Rectal smooth muscle tissue (tissue), 1 donor: ENCODE measurements around the gene PHACTR3.

Source experiments
- H3K27ac ChIP-seq: one replicate; pipeline ENCODE4 v1.7.0; 2013; ENCODE audit warnings: low read depth, low read length, inconsistent platforms
- H3K27me3 ChIP-seq: one replicate; pipeline ENCODE4 v1.7.0; 2013; ENCODE audit warnings: low read length; ENCODE audit not compliant: control insufficient read depth, insufficient read depth
- H3K36me3 ChIP-seq: one replicate; pipeline ENCODE4 v1.7.0; 2013; ENCODE audit warnings: low read length; ENCODE audit not compliant: control insufficient read depth, insufficient read depth
- H3K4me1 ChIP-seq: one replicate; pipeline ENCODE4 v1.7.0; 2013; ENCODE audit warnings: low read length; ENCODE audit not compliant: control insufficient read depth, insufficient read depth
- H3K4me3 ChIP-seq: one replicate; pipeline ENCODE4 v1.7.0; 2013; ENCODE audit warnings: low read length
- H3K9ac ChIP-seq: one replicate; pipeline ENCODE4 v1.7.0; 2013; ENCODE audit warnings: low read length

Gene PHACTR3

DNA sequence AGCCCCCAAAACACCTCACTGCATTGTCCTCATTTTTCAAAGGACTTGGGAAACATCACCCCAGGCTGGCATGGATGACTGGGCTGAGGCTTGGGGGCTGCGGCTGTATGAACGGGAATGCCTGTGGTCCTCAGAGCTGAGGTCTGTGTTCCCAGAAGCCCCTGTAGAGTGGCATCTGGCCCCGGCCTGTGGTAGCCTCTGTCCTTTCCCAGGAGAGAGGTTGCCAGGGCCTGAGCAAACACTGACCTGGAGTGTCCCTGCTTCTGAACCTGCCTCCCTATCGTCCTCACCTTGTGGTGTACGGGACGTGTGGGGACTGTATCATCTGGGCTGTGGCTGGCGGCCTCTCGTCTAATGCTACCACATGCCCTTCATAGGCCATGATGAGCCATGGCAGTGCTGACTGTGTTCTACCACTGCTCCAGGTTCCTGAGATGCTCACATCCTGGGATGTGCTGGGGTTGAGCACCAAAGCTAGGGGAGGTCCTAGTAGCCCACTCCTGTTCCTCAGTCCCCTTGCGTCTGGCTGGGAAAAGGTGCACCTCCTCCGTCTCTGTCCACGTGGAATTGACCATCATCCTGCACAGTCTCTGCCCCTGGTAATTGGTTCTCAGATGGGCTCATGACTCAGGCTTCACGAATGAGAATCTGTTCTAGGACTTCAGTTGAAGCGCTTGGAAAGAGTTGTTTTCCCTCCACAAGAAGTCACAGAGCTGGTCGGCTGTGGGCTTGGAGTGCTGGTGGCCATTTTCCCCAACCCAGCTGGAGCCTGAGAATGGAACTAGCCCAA is 27.6 kb downstream of the PHACTR3 start:
- no peaks in the 10 kb centered on the region for H3K4me1 ChIP-seq
- H3K27me3 ChIP-seq, result peaks cover 2% of the 10 kb centered on the region
- H3K4me3 ChIP-seq, result no peak overlapping the region
- no peak overlapping the region for H3K27ac ChIP-seq
- H3K9ac ChIP-seq, result no peak overlapping the region
- no peaks in the 10 kb centered on the region for H3K36me3 ChIP-seq

- H3K4me1 ChIP-seq, result no peaks in the 10 kb centered on the region
- H3K9ac ChIP-seq, result no peak overlapping the region
- no peak overlapping the region for H3K4me3 ChIP-seq
- H3K36me3 ChIP-seq, result no peaks in the 10 kb centered on the region
- no peak overlapping the region for H3K27ac ChIP-seq
- peaks cover 2% of the 10 kb centered on the region for H3K27me3 ChIP-seq
Measured at GRCh38 chr20:59632541-59633113, 28.3 kb downstream of the PHACTR3 start.

- no peak overlapping the region for H3K27ac ChIP-seq
- H3K4me1 ChIP-seq, result no peaks in the 10 kb centered on the region
- no peaks in the 10 kb centered on the region for H3K36me3 ChIP-seq
- no peak overlapping the region for H3K4me3 ChIP-seq
- H3K27me3 ChIP-seq, result peaks cover 2% of the 10 kb centered on the region
- no peak overlapping the region for H3K9ac ChIP-seq
Measured at GRCh38 chr20:59633656-59634251, 29.4 kb downstream of the PHACTR3 start.

- no peaks in the 10 kb centered on the region for H3K4me1 ChIP-seq
- H3K9ac ChIP-seq, result no peak overlapping the region
- no peak overlapping the region for H3K27ac ChIP-seq
Measured at GRCh38 chr20:59634435-59635005, 30.2 kb downstream of the PHACTR3 start.

DNA sequence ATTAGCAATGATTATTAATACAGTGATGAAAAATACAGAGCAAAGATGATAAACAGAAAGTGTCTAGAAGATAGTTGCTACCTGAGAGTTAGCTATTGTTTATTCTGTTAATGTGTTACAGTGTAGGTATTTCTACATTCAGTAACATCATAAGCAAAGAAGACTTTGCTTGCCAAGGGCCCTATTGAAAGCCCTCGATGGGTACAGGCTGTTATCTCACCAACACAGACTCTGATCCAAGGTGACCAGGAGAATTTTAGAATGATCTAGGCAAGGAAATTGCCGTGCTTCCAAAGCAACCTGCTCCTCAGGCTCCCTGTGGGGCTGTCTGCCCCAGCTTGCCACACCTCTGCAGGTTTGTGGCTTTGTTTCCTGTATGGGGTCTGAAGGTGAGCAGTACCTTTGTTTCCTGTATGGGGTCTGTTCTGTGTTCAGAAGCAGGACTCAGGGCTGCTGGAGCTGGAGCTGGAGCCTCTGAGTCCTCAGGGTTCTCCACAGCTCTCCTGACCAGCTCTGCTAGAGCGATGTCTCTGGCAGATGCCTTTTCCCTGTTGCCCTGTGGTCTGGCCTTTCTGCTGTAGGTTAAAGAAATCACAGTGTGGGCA is 32.5 kb downstream of the PHACTR3 start:
- Histone ChIP-seq H3K27me3 (peaks cover 2% of the 10 kb centered on the region), H3K4me3 (no peak overlapping the region), H3K9ac (no peak overlapping the region), H3K4me1 (no peaks in the 10 kb centered on the region), H3K27ac (no peak overlapping the region), H3K36me3 (no peaks in the 10 kb centered on the region)

More at GRCh38 chr20:59634435-59635005, 30.2 kb downstream of the PHACTR3 start:
- Histone ChIP-seq H3K36me3 (no peaks in the 10 kb centered on the region), H3K4me3 (no peak overlapping the region), H3K27me3 (peaks cover 2% of the 10 kb centered on the region)

DNA sequence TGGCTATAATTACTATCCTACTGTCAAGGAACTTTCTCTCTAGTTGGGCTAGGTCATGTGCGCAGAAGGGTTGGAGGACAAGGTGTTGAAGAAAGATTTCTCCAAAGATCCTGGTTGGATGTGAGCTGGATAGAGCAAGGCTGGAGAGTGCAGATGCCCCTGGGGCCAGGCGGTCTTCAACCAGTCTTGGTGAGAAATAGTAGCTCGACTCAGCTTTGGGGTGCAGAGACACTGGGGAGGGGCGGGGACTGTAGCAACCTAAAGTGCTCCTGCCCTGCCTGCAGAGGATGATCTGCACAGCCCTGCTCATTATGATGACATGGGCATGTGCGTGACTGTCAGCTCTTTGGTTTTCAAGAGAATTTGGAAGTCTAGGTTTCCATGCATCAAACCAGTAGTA is 35.9 kb downstream of the PHACTR3 start:
- H3K27ac ChIP-seq, result no peak overlapping the region
- H3K4me1 ChIP-seq, result no peaks in the 10 kb centered on the region
- H3K9ac ChIP-seq, result no peak overlapping the region
- H3K4me3 ChIP-seq, result no peak overlapping the region
- H3K36me3 ChIP-seq, result no peaks in the 10 kb centered on the region
- H3K27me3 ChIP-seq, result no peaks in the 10 kb centered on the region

DNA sequence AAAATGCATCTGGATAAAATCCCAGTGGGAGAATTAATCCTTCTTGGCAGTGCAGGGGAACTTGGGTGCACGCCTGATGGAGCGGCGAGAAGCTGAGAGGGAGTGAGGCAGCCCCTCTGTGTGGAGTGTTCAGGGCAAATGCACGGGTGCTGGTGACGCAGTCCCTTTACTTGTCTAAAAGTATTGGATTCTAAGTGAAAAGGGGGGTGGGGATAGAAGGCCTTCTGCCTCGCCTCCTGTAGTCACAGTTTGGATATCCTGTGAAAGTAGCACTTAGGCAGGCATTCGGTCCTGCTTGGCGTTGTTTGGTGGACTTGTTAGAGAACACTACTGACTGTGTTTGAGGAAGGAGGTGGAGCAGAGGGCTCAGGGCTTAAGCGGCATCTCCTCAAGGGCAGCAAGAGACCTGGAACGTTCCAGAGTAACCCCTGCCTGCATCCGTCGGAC is 39.3 kb downstream of the PHACTR3 start:
- Histone ChIP-seq H3K36me3 (no peaks in the 10 kb centered on the region), H3K9ac (no peak overlapping the region), H3K27ac (no peak overlapping the region), H3K4me3 (no peak overlapping the region), H3K27me3 (no peaks in the 10 kb centered on the region), H3K4me1 (no peaks in the 10 kb centered on the region)

- no peaks in the 10 kb centered on the region for H3K36me3 ChIP-seq
- no peak overlapping the region for H3K4me3 ChIP-seq
- no peak overlapping the region for H3K27ac ChIP-seq
- no peak overlapping the region for H3K9ac ChIP-seq
- no peaks in the 10 kb centered on the region for H3K27me3 ChIP-seq
- no peaks in the 10 kb centered on the region for H3K4me1 ChIP-seq
Measured at GRCh38 chr20:59644371-59644939, 40.1 kb downstream of the PHACTR3 start.

- Histone ChIP-seq H3K9ac (no peak overlapping the region), H3K4me1 (no peaks in the 10 kb centered on the region), H3K4me3 (no peak overlapping the region), H3K27me3 (no peaks in the 10 kb centered on the region), H3K36me3 (no peaks in the 10 kb centered on the region), H3K27ac (no peak overlapping the region)
Measured at GRCh38 chr20:59645271-59645670, 40.9 kb downstream of the PHACTR3 start.

GRCh38 chr20:59645761-59646171 is 41.4 kb downstream of the PHACTR3 start:
- Histone ChIP-seq H3K9ac (no peak overlapping the region), H3K4me3 (no peak overlapping the region), H3K36me3 (no peaks in the 10 kb centered on the region), H3K27ac (no peak overlapping the region), H3K4me1 (no peaks in the 10 kb centered on the region), H3K27me3 (no peaks in the 10 kb centered on the region)

DNA sequence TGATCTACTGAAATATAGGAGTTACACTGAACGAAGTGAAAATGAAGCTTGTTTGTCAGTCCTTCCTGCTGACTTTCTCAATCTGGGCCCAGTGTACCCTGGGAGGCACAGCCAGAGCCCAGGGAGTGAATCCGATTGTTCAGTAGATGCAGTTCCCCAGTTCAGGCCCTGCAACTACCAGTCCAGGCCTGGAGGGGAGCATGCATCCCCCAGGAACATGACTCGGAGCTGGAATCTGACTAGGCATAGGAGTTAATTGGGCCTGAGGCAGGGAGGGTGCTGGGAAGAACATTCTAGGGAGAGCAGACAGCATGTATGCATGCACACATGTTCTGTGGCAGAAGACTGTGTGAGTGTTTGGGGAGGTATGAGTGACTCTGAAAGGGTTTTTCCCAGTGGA is 42.1 kb downstream of the PHACTR3 start:
- Histone ChIP-seq H3K36me3 (no peaks in the 10 kb centered on the region), H3K27ac (no peak overlapping the region), H3K27me3 (no peaks in the 10 kb centered on the region), H3K4me1 (no peaks in the 10 kb centered on the region), H3K9ac (no peak overlapping the region), H3K4me3 (no peak overlapping the region)

DNA sequence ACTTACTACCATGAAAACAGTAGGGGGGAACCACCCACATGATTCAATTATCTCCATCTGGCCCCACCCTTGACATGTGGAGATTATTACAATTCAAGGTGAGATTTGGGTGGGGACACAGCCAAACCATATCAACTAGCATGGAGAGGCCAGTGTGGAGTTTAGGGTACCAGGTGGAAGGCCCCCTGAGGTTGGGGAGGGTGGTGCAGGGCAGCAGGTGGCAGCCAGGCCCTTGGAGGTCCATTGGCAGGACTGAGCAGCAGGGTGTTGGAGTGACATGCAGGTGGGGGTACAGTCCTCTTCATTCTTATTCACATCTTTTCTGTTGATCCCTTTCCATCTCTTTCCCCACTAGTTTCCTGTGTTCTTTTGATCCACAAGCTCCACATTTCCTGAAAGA is 42.9 kb downstream of the PHACTR3 start:
- H3K27me3 ChIP-seq, result no peaks in the 10 kb centered on the region
- H3K27ac ChIP-seq, result no peak overlapping the region
- H3K4me3 ChIP-seq, result no peak overlapping the region
- H3K9ac ChIP-seq, result no peak overlapping the region
- H3K36me3 ChIP-seq, result no peaks in the 10 kb centered on the region
- H3K4me1 ChIP-seq, result no peaks in the 10 kb centered on the region
